Activated T-cell treated with anti-CD3 and anti-CD28 coated beads for 4 hours (primary cell): Measurements from ENCODE around the gene ECHDC1.

Source experiments
- DNase-seq: peaks from one replicate; pipeline ENCODE4 v3.0.0-alpha.2; 2020

The ECHDC1 gene

GRCh38 chr6:127279815-127280214 is 63.6 kb downstream of the ECHDC1 start:
- no peak for DNase-seq

GRCh38 chr6:127277878-127278843 is 65.2 kb downstream of the ECHDC1 start:
- no peak for DNase-seq

GRCh38 chr6:127276331-127276730 is 67.1 kb downstream of the ECHDC1 start:
- no peak for DNase-seq

GRCh38 chr6:127273499-127273898 is 69.9 kb downstream of the ECHDC1 start:
- no peak for DNase-seq

- no peak for DNase-seq
Observed at GRCh38 chr6:127272576-127272975, 70.8 kb downstream of the ECHDC1 start.

GRCh38 chr6:127267646-127268625 is 75.5 kb downstream of the ECHDC1 start:
- DNase-seq: no peak

GRCh38 chr6:127266892-127267645 is 76.3 kb downstream of the ECHDC1 start:
- DNase-seq: peak; percentile 33

- DNase-seq: peak; percentile 53
Observed at GRCh38 chr6:127266178-127266891, 77.1 kb downstream of the ECHDC1 start, which contains the start of gene RNF146. Gene RNF146, plus strand, starts transcription at chr6:127266864. Its CDS starts 13,475 bp downstream, at chr6:127280339.

GRCh38 chr6:127263481-127263880 is 79.9 kb downstream of the ECHDC1 start:
- DNase-seq: no peak

GRCh38 chr6:127262896-127263295 is 80.5 kb downstream of the ECHDC1 start:
- DNase-seq: no peak

- no peak for DNase-seq
Observed at GRCh38 chr6:127255286-127255685, 88.1 kb downstream of the ECHDC1 start.

GRCh38 chr6:127249621-127250020 is 93.8 kb downstream of the ECHDC1 start:
- DNase-seq: no peak

- no peak for DNase-seq
Observed at GRCh38 chr6:127247114-127248096, 96.0 kb downstream of the ECHDC1 start.

GRCh38 chr6:127243501-127243900 is 99.9 kb downstream of the ECHDC1 start:
- DNase-seq: no peak
